GM19035 (cell line): ENCODE results near the gene IFNGR1.

Experiments used
- ATAC-seq: cut with Tn5 transposase; IDR thresholded peaks from one replicate; pipeline ENCODE4 v1.9.1; 2021; ENCODE audit not compliant: unreplicated experiment

Gene IFNGR1

DNA sequence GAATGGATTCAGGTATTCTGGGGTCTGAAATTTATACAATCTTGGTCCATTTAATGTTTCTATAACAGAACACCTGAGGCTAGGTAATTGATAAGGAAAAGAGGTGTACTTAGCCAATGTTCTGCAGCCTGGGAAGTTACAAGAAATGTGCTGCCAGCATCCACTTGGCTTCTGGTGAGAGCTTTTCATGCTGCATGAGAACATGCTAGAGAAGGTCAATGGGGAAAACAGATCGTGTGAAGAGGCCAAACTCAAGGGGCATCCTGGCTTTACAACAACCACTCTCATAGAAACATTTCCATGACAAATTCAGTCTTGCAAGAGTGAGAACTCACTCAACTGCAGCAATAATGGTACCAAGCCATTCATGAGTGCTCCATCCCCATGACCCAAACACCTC lies 62.5 kb downstream of the IFNGR1 start:
- no peak for ATAC-seq

DNA sequence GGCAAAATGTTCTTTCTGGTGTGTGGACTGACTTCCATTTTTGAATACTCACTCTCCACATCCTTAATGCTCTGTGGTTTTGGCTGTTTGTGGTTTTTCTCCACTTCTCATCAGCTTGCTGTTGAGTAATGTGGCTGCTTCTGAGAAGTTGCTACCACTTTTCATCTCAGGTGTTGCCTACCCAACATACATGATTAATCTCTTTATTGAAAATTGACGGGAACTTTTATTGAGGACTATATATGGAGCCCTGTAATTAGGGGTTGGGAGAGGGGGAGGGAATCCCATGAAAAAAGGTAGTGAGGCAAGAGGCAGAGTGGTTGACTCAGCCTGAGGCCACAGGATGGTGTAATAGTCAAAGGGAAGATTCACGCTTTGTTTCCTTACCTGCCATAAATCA lies 63.4 kb downstream of the IFNGR1 start:
- no peak for ATAC-seq

DNA sequence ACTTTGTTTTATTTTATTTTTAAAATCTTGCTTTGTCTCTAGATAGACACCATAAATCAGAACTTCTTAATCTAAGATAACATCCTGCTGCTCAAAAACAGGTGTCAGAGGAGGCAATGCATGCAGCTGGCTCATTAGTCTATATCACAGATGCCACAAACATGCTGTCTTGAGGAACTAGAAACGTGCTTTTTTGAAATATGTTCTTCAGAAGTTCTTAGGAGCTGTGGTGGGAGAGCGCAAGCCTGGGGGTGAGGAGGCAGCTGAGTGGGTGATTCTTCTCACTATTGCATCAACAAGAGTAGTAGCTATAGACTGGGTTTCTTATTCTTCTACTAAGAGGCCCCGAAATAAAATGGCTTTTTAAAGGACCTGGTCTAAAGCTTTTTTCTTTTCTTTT lies 69.1 kb downstream of the IFNGR1 start:
- no peak for ATAC-seq

DNA sequence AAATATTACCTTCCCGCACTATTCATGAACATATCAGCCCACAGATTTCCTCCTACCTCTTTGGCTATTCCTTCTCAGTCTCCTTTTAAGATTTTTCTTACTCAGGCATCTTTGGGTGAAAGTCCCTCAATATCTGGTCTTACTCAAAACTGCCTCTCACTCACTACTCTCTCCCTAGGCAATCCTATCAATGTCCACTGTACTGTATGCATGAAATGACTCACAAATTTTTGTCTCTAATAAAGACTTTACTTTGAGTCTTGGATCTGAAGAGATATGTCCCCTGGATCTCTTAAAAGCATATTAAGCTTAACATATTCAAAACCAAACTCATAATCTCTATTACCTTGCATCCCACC lies 70.2 kb downstream of the IFNGR1 start:
- no peak for ATAC-seq

DNA sequence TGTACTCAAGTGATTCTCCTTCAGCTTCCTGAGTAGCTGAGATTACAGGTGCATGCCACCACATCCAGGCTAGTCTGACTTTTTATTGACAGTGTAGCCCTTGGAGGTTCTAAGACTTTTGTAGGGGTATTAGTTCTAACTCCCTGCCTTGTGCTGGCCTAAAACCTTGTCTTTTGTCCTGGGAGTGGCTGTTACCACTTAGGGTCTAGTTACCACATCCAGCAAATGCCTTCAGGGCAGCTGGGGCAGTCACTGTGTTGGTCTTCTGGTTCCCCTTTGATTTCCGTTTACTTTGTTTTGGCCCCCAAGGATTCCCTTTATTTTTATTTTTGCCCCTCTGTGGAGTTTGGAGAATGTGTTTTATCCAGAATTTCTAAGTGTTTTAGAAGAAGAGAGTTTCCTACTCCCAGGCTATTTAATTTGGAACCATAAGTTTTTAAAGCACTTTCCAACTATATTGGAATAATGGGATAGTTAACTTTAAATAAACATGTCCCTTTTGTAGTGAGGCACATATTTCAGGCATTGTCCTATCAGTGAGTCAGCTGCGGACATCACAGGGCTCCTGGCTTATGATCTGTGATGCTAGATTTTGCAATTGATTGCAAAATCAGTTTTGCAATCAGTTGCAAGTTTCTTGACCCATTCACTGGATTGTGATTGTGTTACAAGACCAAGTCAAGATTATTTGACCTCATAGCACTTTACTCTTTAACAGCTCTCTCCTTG lies 70.7 kb downstream of the IFNGR1 start:
- no peak for ATAC-seq
